HL-60 (cell line): ENCODE results near the gene PPM1J.

Experiments
- DNase-seq, 2 experiments: peaks; one replicate each; pipeline ENCODE4 v3.0.0-alpha.2; 2010 to 2020; ENCODE audit warnings: low read depth in 1 of 2, low spot score in 1 of 2
- H3K27ac ChIP-seq: fragments of 250-450 bp; sonication (Bioruptor Pico); replicated peaks from 2 replicates; pipeline ENCODE4 v1.5.1; 2020; ENCODE audit warnings: mild to moderate bottlenecking, moderate library complexity
- H3K27me3 ChIP-seq: fragments of 250-450 bp; sonication (Bioruptor Pico); 2 replicates; pipeline ENCODE4 v1.5.1; 2021; ENCODE audit warnings: mild to moderate bottlenecking, moderate library complexity; ENCODE audit not compliant: insufficient read depth, poor library complexity, severe bottlenecking
- H3K4me3 ChIP-seq: replicated peaks from 2 replicates; pipeline ENCODE4 v1.5.1; 2011; ENCODE audit warnings: mild to moderate bottlenecking, control low read depth, low read length; ENCODE audit not compliant: insufficient read depth
- CTCF ChIP-seq: IDR thresholded peaks from one replicate; pipeline ENCODE4 v1.5.1; 2011; ENCODE audit warnings: low read length, control low read depth, inconsistent platforms; ENCODE audit not compliant: insufficient read depth
- GABPA ChIP-seq: IDR thresholded peaks from 2 replicates; pipeline ENCODE4 v1.6.1; 2012; ENCODE audit warnings: low read depth
- POLR2AphosphoS5 ChIP-seq: IDR thresholded peaks from 2 replicates; pipeline ENCODE4 v1.6.1; 2012; ENCODE audit warnings: low read depth
- SPI1 ChIP-seq: IDR thresholded peaks from 2 replicates; pipeline ENCODE4 v1.6.1; 2012; ENCODE audit warnings: low read depth, mild to moderate bottlenecking, borderline replicate concordance
- TF ChIP-seq, protein P1 (sequence below): IDR thresholded peaks from 2 replicates; pipeline ENCODE4 v1.6.1; 2012; ENCODE audit warnings: low read depth; ENCODE audit not compliant: insufficient replicate concordance

PPM1J gene

DNA sequence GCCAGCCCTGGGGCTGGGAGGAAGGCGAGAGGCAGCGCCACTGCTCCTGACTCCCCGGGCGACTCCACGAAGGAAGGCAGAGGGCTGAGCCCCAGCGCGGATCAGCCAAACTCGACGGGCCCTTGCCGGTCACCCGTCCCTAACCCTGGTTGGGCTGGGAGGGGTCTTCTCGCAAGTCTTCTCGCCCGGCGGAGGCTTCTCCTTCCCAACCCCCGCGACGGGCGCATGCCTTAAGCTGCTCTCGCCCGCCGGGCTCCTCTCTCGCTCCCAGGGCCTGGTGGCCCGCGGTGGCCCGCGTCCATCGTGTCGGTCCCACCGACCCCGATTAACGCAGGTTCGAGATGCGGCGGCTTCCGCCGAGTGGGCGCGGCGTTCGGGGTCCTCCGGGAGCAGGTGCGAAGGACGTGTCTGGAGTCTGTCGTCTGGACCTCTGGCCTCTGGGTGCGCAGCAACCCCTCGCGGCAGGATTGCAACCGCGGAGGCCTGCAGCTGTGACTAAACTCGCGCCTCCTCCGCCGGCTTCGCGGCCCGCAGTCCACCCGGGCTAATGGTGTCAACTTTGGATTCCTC is 29.0 kb upstream of the PPM1J start:
- no peak for TF ChIP-seq POLR2AphosphoS5
- no peak for TF ChIP-seq SPI1
- no peak for TF ChIP-seq CTCF
- Histone ChIP-seq H3K4me3 (no peak overlapping the region), H3K27ac (no peak overlapping the region), H3K27me3 (peaks cover 19% of the 10 kb centered on the region)
- DNase-seq, result no peak

DNA sequence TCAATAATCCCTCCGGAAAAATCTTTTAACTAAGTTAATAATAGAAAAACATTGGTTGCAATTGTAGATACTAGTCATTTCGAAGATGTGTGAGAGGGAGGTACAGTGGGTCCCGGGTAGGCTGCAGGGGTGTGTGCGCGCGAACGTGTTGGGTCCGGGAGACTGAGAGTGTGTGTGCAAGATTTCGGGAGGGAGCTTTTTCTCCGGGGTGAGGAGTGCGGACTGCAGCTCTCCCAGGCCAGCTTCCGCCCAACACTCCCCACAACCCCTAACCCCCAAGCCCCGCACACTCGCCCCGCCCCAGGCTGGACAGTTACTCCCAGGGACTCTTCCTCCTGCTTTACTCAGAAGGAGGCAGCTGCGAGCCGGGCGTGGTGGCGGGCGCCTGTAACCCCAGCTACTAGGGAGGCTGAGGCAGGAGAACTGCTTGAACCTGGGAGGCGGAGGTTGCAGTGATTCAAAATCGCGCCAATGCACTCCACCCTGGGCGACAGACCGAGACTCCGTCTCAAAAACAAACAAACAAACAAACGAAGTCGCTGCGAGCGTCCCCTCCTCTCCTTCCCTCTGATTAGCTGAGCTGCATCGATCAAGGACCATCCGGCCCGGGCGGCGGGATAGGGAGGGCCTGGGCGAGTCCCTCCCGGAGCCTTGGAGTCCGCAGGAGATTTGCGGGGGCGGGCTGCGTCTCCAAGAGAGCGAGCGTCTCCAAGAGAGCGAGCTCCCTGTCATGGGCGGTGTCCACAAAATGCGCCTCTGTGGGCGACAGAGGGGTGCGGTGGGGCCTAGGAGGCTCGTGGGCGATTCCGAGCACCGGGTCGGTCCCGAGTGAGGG is 28.3 kb upstream of the PPM1J start:
- Histone ChIP-seq H3K4me3 (no peak overlapping the region), H3K27ac (no peak overlapping the region), H3K27me3 (peaks cover 19% of the 10 kb centered on the region)
- no peak for TF ChIP-seq SPI1
- no peak for TF ChIP-seq GABPA
- TF ChIP-seq POLR2AphosphoS5, result no peak
- TF ChIP-seq, protein P1, sequence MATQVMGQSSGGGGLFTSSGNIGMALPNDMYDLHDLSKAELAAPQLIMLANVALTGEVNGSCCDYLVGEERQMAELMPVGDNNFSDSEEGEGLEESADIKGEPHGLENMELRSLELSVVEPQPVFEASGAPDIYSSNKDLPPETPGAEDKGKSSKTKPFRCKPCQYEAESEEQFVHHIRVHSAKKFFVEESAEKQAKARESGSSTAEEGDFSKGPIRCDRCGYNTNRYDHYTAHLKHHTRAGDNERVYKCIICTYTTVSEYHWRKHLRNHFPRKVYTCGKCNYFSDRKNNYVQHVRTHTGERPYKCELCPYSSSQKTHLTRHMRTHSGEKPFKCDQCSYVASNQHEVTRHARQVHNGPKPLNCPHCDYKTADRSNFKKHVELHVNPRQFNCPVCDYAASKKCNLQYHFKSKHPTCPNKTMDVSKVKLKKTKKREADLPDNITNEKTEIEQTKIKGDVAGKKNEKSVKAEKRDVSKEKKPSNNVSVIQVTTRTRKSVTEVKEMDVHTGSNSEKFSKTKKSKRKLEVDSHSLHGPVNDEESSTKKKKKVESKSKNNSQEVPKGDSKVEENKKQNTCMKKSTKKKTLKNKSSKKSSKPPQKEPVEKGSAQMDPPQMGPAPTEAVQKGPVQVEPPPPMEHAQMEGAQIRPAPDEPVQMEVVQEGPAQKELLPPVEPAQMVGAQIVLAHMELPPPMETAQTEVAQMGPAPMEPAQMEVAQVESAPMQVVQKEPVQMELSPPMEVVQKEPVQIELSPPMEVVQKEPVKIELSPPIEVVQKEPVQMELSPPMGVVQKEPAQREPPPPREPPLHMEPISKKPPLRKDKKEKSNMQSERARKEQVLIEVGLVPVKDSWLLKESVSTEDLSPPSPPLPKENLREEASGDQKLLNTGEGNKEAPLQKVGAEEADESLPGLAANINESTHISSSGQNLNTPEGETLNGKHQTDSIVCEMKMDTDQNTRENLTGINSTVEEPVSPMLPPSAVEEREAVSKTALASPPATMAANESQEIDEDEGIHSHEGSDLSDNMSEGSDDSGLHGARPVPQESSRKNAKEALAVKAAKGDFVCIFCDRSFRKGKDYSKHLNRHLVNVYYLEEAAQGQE, result no peak
- TF ChIP-seq CTCF, result no peak
- no peak for DNase-seq

DNA sequence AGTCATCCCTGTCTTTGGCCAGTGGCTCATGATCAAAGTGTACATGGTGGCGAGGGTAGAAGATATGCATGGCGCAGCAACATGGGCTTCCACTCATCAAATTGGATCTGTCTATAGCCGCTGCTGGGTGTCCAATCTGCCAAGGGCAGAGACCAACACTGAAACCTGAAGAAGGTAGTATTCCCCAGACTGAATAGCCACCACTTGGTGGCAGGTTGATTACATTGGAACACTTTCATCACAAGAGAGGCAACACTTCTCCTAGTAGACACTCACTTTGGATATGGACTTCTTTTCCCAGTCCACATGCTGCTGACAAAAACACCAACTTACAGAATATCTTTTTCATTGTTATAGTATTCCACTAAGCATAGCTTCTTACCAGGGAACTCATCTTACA is 22.4 kb upstream of the PPM1J start:
- H3K27ac ChIP-seq, result no peak overlapping the region
- H3K27me3 ChIP-seq, result no peaks in the 10 kb centered on the region
- no peak overlapping the region for H3K4me3 ChIP-seq
- no peak for DNase-seq
- no peak for TF ChIP-seq POLR2AphosphoS5
- no peak for TF ChIP-seq SPI1
- no peak for TF ChIP-seq CTCF
- TF ChIP-seq, protein P1, result no peak
- no peak for TF ChIP-seq GABPA
